GM20000 (cell line): ENCODE data around the gene PTGER1.
A peak's percentile ranks its signal among the peaks of the same experiment; 100 is the strongest.

Experiments used
- DNase-seq: peaks from one replicate; pipeline ENCODE4 v3.0.0; 2012; ENCODE audit warnings: low spot score
- CTCF ChIP-seq: IDR thresholded peaks from 2 replicates; pipeline ENCODE4 v1.5.1; 2012; ENCODE audit warnings: mild to moderate bottlenecking, control low read depth; ENCODE audit errors: extremely low read depth, missing control alignments

Gene PTGER1

GRCh38 chr19:14475251-14476073, at the start of gene PTGER1:
PTGER1 (minus strand) TSS chr19:14475354; CDS start chr19:14474320, 1,034 bp downstream.
- peak; percentile 68 for DNase-seq
- no peak for TF ChIP-seq CTCF

GRCh38 chr19:14520543-14520942, 45.4 kb upstream of the PTGER1 start:
- DNase-seq = no peak
- no peak for TF ChIP-seq CTCF

GRCh38 chr19:14519860-14520407, 44.8 kb upstream of the PTGER1 start:
- no peak for DNase-seq

GRCh38 chr19:14519245-14519859, 44.2 kb upstream of the PTGER1 start:
- TF ChIP-seq CTCF = no peak
- no peak for DNase-seq

More at GRCh38 chr19:14519860-14520407, 44.8 kb upstream of the PTGER1 start:
- no peak for TF ChIP-seq CTCF

- TF ChIP-seq CTCF = no peak
- peak; percentile 97 for DNase-seq
Measured at GRCh38 chr19:14517840-14518505, 42.8 kb upstream of the PTGER1 start, which contains the start of gene DNAJB1. DNAJB1 (minus strand) TSS chr19:14518397; CDS start chr19:14518349, 48 bp downstream.

- peak; percentile 1 for TF ChIP-seq CTCF
- no peak for DNase-seq
Measured at GRCh38 chr19:14517446-14517839, 42.3 kb upstream of the PTGER1 start.
